PC-3 (cell line): ENCODE measurements around the gene ANK3. TPM values are rescaled to one million over a fixed set of nuclear protein-coding genes. Genes with fewer than 3 reads are reported as not detected.
A peak's percentile ranks its signal among the peaks of the same experiment; 100 is the strongest.

Experiments used
- ATAC-seq: fragments of 200-7000 bp; cut with Tn5 transposase; 2 replicates; pipeline ENCODE4 v1.9.1; 2020; ENCODE audit warnings: mild to moderate bottlenecking, moderate library complexity
- BruUV-seq: library from RNA; stranded (reverse); fragments of 400-500 nt; replicated peaks from 2 replicates; lab custom pipeline; 2021; lab: Mats Ljungman, UMichigan
- CTCF ChIA-PET: fragments of 300-600 bp; sonication (Branson Sonifier 250); formaldehyde crosslinking; loops from one replicate; lab custom pipeline; 2022; ENCODE audit warnings: antibody characterized with exemption; lab: Charles Lee
- POLR2A ChIA-PET: fragments of 300-600 bp; sonication (Branson Sonifier 250); formaldehyde crosslinking; loops from one replicate; lab custom pipeline; 2022; ENCODE audit warnings: antibody characterized with exemption; ENCODE audit not compliant: unreplicated experiment; lab: Charles Lee
- DNase-seq: peaks from one replicate; pipeline ENCODE4 v3.0.0-alpha.2; 2015
- H2AFZ ChIP-seq: fragments of 300-600 bp; sonication (generic); 2 replicates; pipeline ENCODE4 v1.6.0; 2016; ENCODE audit warnings: antibody characterized with exemption, low read length
- H3F3A ChIP-seq: fragments of 300-600 bp; sonication (generic); one replicate; pipeline ENCODE4 v1.6.0; 2017; ENCODE audit warnings: antibody characterized with exemption, low read length, control low read depth, mild to moderate bottlenecking; ENCODE audit not compliant: unreplicated experiment
- H3K27ac ChIP-seq: fragments of 300-600 bp; sonication (generic); 2 replicates; pipeline ENCODE4 v1.5.1; 2016; ENCODE audit warnings: mild to moderate bottlenecking, low read length
- H3K27me3 ChIP-seq: fragments of 300-600 bp; sonication (generic); 2 replicates; pipeline ENCODE4 v1.6.1; 2016; ENCODE audit warnings: low read length, mixed read lengths
- H3K36me3 ChIP-seq: fragments of 300-600 bp; sonication (generic); 2 replicates; pipeline ENCODE4 v1.6.1; 2016; ENCODE audit warnings: low read depth, mixed run types, low read length, mixed read lengths
- H3K4me1 ChIP-seq: fragments of 300-600 bp; sonication (generic); 2 replicates; pipeline ENCODE4 v1.5.1; 2016; ENCODE audit warnings: low read length; ENCODE audit not compliant: insufficient read depth
- H3K4me2 ChIP-seq: fragments of 300-600 bp; sonication (generic); 2 replicates; pipeline ENCODE4 v1.6.0; 2016; ENCODE audit warnings: low read length
- H3K4me3 ChIP-seq: fragments of 300-600 bp; sonication (generic); 2 replicates; pipeline ENCODE4 v1.5.1; 2016; ENCODE audit warnings: mild to moderate bottlenecking, low read length, mixed read lengths
- H3K79me2 ChIP-seq: fragments of 300-600 bp; sonication (generic); 2 replicates; pipeline ENCODE4 v1.6.1; 2017; ENCODE audit warnings: low read length, mixed read lengths
- H3K9ac ChIP-seq: fragments of 300-600 bp; sonication (generic); 2 replicates; pipeline ENCODE4 v1.6.0; 2016; ENCODE audit warnings: mild to moderate bottlenecking, low read length
- H3K9me2 ChIP-seq: fragments of 300-600 bp; sonication (generic); replicated peaks from 2 replicates; pipeline ENCODE4 v1.6.1; 2016; ENCODE audit warnings: mixed run types, low read length, mixed read lengths
- H3K9me3 ChIP-seq: fragments of 300-600 bp; sonication (generic); 2 replicates; pipeline ENCODE4 v1.6.1; 2016; ENCODE audit warnings: low read length, mixed read lengths
- H4K20me1 ChIP-seq: fragments of 300-600 bp; sonication (generic); 2 replicates; pipeline ENCODE4 v1.6.1; 2016; ENCODE audit warnings: low read length, mixed read lengths
- EZH2 ChIP-seq: fragments of 300-600 bp; sonication (generic); IDR thresholded peaks from one replicate; pipeline ENCODE4 v1.6.1; 2017; ENCODE audit warnings: antibody characterized with exemption, mild to moderate bottlenecking, low read length; ENCODE audit not compliant: unreplicated experiment
- EZH2phosphoT487 ChIP-seq: fragments of 300-600 bp; sonication (generic); IDR thresholded peaks from 2 replicates; pipeline ENCODE4 v1.6.1; 2018; ENCODE audit warnings: mild to moderate bottlenecking, antibody characterized with exemption, low read length, borderline replicate concordance
- intact Hi-C: fragments of 100-400 bp; cut with micrococcal nuclease; formaldehyde crosslinking; loops from 2 replicates; pipeline ENCODE4 v1.9.0; 2023
- total RNA-seq: library from RNA; depleted of rRNA; stranded (reverse); fragments of >200 nt; gene quantifications from 2 replicates; pipeline ENCODE4 v1.2.3, GENCODE V29; 2014
- TF ChIP-seq, protein P1 (sequence below): fragments of 300-600 bp; sonication (generic); conservative IDR thresholded peaks from 2 replicates; pipeline ENCODE4 v1.5.1; 2017; ENCODE audit warnings: antibody characterized with exemption, low read depth, mild to moderate bottlenecking, low read length

The ANK3 gene
- total RNA-seq, 1 experiment from 2014 or later = 29.5 TPM

DNA sequence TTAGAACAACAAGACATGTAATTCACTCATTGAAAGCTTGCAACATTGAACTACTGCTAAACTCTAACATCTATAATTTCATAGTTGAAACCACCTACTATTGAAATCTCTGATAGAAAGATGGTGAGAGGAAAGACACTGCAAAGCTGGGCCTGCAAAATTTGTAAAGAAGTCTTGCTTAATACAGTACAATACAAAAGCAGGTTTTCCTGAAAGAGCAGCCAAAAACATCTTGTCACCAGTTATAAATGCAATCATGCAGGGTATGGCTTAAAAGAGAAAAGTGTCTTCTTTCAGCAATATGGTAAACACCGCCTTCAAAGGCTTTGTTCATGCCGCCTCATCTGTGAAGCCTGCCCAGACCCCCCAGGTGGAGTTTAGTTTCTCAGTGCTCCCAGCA, 109.2 kb downstream of the ANK3 start:
- no peaks in the 10 kb centered on the region for H3K27me3 ChIP-seq
- 0 out of 2 replicates have a peak overlapping the region, but pooled peaks have one; percentile 2 for H3K9ac ChIP-seq
- ChIA-PET POLR2A (no interaction called here), CTCF (no interaction called here)
- TF ChIP-seq, protein P1, sequence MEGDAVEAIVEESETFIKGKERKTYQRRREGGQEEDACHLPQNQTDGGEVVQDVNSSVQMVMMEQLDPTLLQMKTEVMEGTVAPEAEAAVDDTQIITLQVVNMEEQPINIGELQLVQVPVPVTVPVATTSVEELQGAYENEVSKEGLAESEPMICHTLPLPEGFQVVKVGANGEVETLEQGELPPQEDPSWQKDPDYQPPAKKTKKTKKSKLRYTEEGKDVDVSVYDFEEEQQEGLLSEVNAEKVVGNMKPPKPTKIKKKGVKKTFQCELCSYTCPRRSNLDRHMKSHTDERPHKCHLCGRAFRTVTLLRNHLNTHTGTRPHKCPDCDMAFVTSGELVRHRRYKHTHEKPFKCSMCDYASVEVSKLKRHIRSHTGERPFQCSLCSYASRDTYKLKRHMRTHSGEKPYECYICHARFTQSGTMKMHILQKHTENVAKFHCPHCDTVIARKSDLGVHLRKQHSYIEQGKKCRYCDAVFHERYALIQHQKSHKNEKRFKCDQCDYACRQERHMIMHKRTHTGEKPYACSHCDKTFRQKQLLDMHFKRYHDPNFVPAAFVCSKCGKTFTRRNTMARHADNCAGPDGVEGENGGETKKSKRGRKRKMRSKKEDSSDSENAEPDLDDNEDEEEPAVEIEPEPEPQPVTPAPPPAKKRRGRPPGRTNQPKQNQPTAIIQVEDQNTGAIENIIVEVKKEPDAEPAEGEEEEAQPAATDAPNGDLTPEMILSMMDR = no peak
- TF ChIP-seq EZH2 (no peak), EZH2phosphoT487 (no peak)
- ATAC-seq = no peak
- no peak overlapping the region for H3K4me3 ChIP-seq
- no peaks in the 10 kb centered on the region for H4K20me1 ChIP-seq
- intact Hi-C loops = no loop called here
- no peaks in the 10 kb centered on the region for H3K9me3 ChIP-seq
- peak; percentile 19 for DNase-seq
- H3F3A ChIP-seq = peaks cover 16% of the 10 kb centered on the region
- 0 out of 2 replicates have a peak, but pooled peaks cover 3% of the 10 kb centered on the region for H3K36me3 ChIP-seq
- peak overlapping the region; percentile 79 for H3K4me2 ChIP-seq
- H3K4me1 ChIP-seq = peaks cover 46% of the 10 kb centered on the region
- H3K9me2 ChIP-seq = no peaks in the 10 kb centered on the region
- BruUV-seq = no TSS peak
- H3K79me2 ChIP-seq = no peaks in the 10 kb centered on the region
- H2AFZ ChIP-seq = no peak overlapping the region
- peak overlapping the region; percentile 93 for H3K27ac ChIP-seq

DNA sequence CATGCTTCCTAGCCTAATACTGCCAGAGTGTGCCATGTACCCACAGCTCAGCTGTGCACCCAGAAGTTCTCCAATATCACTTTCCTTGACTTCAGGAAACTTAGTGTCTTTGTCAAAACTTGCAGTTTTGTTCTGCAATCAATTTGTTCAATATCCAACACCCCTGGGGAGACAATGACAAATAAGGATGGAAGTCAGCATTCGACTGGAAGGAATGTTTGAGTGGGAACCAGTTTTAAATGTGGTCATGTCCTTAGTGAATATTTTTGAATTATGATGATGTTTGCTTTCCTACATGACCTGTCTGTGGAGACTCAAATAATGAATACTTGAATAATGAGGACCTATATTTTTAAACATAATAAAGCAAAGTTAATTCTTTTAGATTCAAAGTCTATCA, 112.0 kb downstream of the ANK3 start:
- no peak for TF ChIP-seq EZH2phosphoT487
- no peak for TF ChIP-seq EZH2
- TF ChIP-seq, protein P1 = no peak
- intact Hi-C loops = no loop called here
- H3K4me3 ChIP-seq = no peak overlapping the region
- no peaks in the 10 kb centered on the region for H4K20me1 ChIP-seq
- no peak overlapping the region for H2AFZ ChIP-seq
- no peak for ATAC-seq
- no peaks in the 10 kb centered on the region for H3K27me3 ChIP-seq
- ChIA-PET POLR2A (no interaction called here), CTCF (no interaction called here)
- no peaks in the 10 kb centered on the region for H3K9me2 ChIP-seq
- no peaks in the 10 kb centered on the region for H3K79me2 ChIP-seq
- H3F3A ChIP-seq = peaks cover 12% of the 10 kb centered on the region
- H3K27ac ChIP-seq = no peak overlapping the region
- H3K4me2 ChIP-seq = no peak overlapping the region
- peaks cover 25% of the 10 kb centered on the region for H3K4me1 ChIP-seq
- no peak overlapping the region for H3K9ac ChIP-seq
- BruUV-seq = no TSS peak
- no peak for DNase-seq
- peaks cover 6% of the 10 kb centered on the region; the same call in 1 of the 2 replicates for H3K36me3 ChIP-seq
- no peaks in the 10 kb centered on the region for H3K9me3 ChIP-seq

GRCh38 chr10:60276232-60276631, 113.4 kb downstream of the ANK3 start:
- Histone ChIP-seq H3K4me2 (no peak overlapping the region), H4K20me1 (no peaks in the 10 kb centered on the region), H3K4me3 (no peak overlapping the region), H3K9ac (no peak overlapping the region), H3K4me1 (peaks cover 11% of the 10 kb centered on the region), H3K27me3 (no peaks in the 10 kb centered on the region), H3K9me3 (no peaks in the 10 kb centered on the region), H3K36me3 (peaks cover 6% of the 10 kb centered on the region; the same call in 1 of the 2 replicates), H3K79me2 (no peaks in the 10 kb centered on the region), H3K9me2 (no peaks in the 10 kb centered on the region), H3K27ac (no peak overlapping the region), H2AFZ (no peak overlapping the region), H3F3A (no peaks in the 10 kb centered on the region)
- CTCF ChIA-PET = no interaction called here
- POLR2A ChIA-PET = no interaction called here
- intact Hi-C loops = no loop called here
- BruUV-seq = no TSS peak
- DNase-seq (no peak), ATAC-seq (no peak)
- TF ChIP-seq EZH2phosphoT487 (no peak), EZH2 (no peak)
- TF ChIP-seq, protein P1 = no peak
